GM18502 (cell line): ENCODE data around the gene PLD4.
A peak's percentile ranks its signal among the peaks of the same experiment; 100 is the strongest.

Experiments
- ATAC-seq: cut with Tn5 transposase; IDR thresholded peaks from one replicate; pipeline ENCODE4 v1.9.1; 2021; ENCODE audit warnings: mild to moderate bottlenecking; ENCODE audit not compliant: unreplicated experiment, poor library complexity

The PLD4 gene

GRCh38 chr14:104969741-104970230 is 45.1 kb downstream of the PLD4 start:
- no peak for ATAC-seq

GRCh38 chr14:104970231-104971068 is 45.8 kb downstream of the PLD4 start:
- ATAC-seq = no peak

GRCh38 chr14:104971447-104972240 is 47.0 kb downstream of the PLD4 start:
- ATAC-seq = no peak

- no peak for ATAC-seq
These were observed 47.8 kb downstream of the PLD4 start for GRCh38 chr14:104972301-104973134.

- ATAC-seq = no peak
These were observed 48.4 kb downstream of the PLD4 start for GRCh38 chr14:104973135-104973384.

GRCh38 chr14:104973385-104974145 is 48.9 kb downstream of the PLD4 start:
- no peak for ATAC-seq

- no peak for ATAC-seq
These were observed 49.5 kb downstream of the PLD4 start for GRCh38 chr14:104974146-104974541.

- no peak for ATAC-seq
These were observed 50.1 kb downstream of the PLD4 start for GRCh38 chr14:104974665-104975390.

GRCh38 chr14:104975481-104976197 is 51.0 kb downstream of the PLD4 start:
- no peak for ATAC-seq

GRCh38 chr14:104976198-104977007 is 51.7 kb downstream of the PLD4 start:
- no peak for ATAC-seq

GRCh38 chr14:104977008-104977680 is 52.5 kb downstream of the PLD4 start:
- ATAC-seq = no peak

- peak; percentile 50 for ATAC-seq
These were observed 53.3 kb downstream of the PLD4 start, which contains the start of gene AHNAK2 for GRCh38 chr14:104977681-104978653. Gene AHNAK2, minus strand, starts transcription at chr14:104978374. Its CDS starts 137 bp downstream, at chr14:104978237.

- no peak for ATAC-seq
These were observed 54.3 kb downstream of the PLD4 start for GRCh38 chr14:104978746-104979691.

- no peak for ATAC-seq
These were observed 55.3 kb downstream of the PLD4 start for GRCh38 chr14:104979758-104980610.
